HG03039 (cell line): ENCODE results near the gene TMEM171.

Experiments
- ATAC-seq: cut with Tn5 transposase; IDR thresholded peaks from one replicate; pipeline ENCODE4 v1.9.1; 2021; ENCODE audit warnings: mild to moderate bottlenecking, moderate library complexity; ENCODE audit not compliant: unreplicated experiment

Gene TMEM171

GRCh38 chr5:73151766-73152410 is 31.5 kb downstream of the TMEM171 start:
- ATAC-seq = no peak

- no peak for ATAC-seq
These were observed 32.3 kb downstream of the TMEM171 start for GRCh38 chr5:73152411-73153388.

GRCh38 chr5:73153513-73153912 is 33.1 kb downstream of the TMEM171 start:
- ATAC-seq = no peak

- no peak for ATAC-seq
These were observed 34.0 kb downstream of the TMEM171 start for GRCh38 chr5:73154208-73155006.

GRCh38 chr5:73155271-73156222 is 35.2 kb downstream of the TMEM171 start:
- ATAC-seq = no peak

GRCh38 chr5:73157414-73158303 is 37.3 kb downstream of the TMEM171 start:
- ATAC-seq = no peak

- ATAC-seq = no peak
These were observed 37.9 kb downstream of the TMEM171 start for GRCh38 chr5:73158313-73158712.

- ATAC-seq = no peak
These were observed 39.9 kb downstream of the TMEM171 start for GRCh38 chr5:73160239-73160671.

- ATAC-seq = no peak
These were observed 50.1 kb downstream of the TMEM171 start for GRCh38 chr5:73170522-73170921.

GRCh38 chr5:73171495-73171894 is 51.1 kb downstream of the TMEM171 start:
- ATAC-seq = no peak

- ATAC-seq = no peak
These were observed 52.6 kb downstream of the TMEM171 start, which contains the start of gene TMEM174 for GRCh38 chr5:73172951-73173350. Gene TMEM174 (plus strand): TSS chr5:73173193. CDS start chr5:73173244, 51 bp downstream.

- ATAC-seq = no peak
These were observed 53.9 kb downstream of the TMEM171 start for GRCh38 chr5:73174100-73174815.

GRCh38 chr5:73176250-73176649 is 55.9 kb downstream of the TMEM171 start:
- no peak for ATAC-seq

- no peak for ATAC-seq
These were observed 57.9 kb downstream of the TMEM171 start for GRCh38 chr5:73178265-73178664.

GRCh38 chr5:73179730-73180129 is 59.4 kb downstream of the TMEM171 start:
- no peak for ATAC-seq

- ATAC-seq = no peak
These were observed 60.2 kb downstream of the TMEM171 start for GRCh38 chr5:73180566-73180965.
